HG03064 (cell line): Measurements from ENCODE around the gene CCDC124.

Experiments used
- ATAC-seq: cut with Tn5 transposase; IDR thresholded peaks from one replicate; pipeline ENCODE4 v1.9.1; 2021; ENCODE audit warnings: low read depth; ENCODE audit not compliant: unreplicated experiment

Gene CCDC124

GRCh38 chr19:17933414-17934129, 757 bp downstream of the CCDC124 start:
- ATAC-seq = no peak

DNA sequence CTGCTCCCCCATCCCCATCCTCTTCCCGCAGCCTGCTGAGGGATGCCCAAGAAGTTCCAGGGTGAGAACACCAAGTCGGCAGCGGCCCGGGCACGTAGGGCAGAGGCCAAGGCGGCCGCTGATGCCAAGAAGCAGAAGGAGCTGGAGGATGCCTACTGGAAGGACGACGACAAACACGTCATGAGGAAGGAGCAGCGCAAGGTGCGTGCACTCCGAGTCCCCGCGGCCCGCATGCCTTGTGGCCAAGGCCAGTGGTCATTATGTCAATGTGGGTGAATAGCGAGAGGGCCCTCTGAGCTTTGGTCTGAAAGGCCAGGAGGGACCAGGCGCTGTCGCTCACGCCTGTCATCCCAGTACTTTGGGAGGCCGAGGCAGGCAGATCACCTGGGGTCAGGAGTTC, 3.6 kb downstream of the CCDC124 start:
- ATAC-seq = no peak

GRCh38 chr19:17937371-17937900, 4.6 kb downstream of the CCDC124 start:
- no peak for ATAC-seq

GRCh38 chr19:17938092-17938845, 5.5 kb downstream of the CCDC124 start:
- ATAC-seq = no peak

DNA sequence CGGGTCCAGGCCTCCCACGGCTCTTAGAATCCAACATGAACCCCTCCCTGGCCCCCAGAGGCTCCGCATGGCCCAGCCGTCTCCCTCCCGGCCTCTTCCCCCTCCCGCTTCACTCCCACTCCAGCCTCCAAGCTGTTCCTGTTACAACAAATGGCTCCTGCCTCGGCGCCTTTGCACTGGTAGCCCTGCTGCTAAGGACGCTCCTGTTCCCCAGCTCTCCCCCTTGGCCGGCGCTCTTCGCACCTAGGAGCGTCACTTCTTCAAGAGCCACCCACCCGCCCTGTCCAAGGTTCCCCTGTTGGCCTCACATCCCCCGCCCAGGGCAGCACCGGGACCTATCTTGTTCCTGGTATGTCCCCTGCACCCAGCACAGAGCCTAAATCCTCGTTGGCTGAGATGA, 9.4 kb downstream of the CCDC124 start:
- no peak for ATAC-seq

DNA sequence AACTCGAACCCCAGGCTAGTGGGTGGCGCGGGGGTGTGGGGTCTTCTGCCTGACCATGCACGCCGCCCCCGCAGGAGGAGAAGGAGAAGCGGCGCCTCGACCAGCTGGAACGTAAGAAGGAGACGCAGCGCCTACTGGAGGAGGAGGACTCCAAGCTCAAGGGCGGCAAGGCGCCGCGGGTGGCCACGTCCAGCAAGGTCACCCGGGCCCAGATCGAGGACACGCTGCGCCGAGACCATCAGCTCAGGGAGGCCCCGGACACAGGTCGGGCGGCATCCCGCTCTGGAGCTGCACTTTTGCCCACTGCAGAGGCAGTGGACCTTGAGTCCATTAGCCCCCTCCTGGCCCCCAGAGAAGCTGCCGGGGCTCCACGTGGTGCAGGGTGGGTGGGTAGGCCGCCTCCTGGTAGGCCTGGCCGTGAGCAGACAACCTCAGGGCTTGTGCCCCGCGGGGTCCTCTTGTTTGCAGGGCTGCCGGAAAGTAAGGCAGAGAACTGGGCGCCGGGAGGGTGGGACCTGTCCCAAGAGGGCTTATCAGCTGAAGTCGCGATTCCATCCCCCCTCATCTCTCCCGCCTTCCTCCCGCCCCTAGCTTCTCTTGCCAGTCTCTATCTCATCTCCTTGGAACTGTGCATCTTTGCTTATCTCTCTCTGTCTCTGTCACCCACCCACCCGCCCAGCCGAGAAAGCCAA, 9.9 kb downstream of the CCDC124 start:
- ATAC-seq = no peak

- no peak for ATAC-seq
Measured at GRCh38 chr19:17943274-17944221, 10.7 kb downstream of the CCDC124 start.

- no peak for ATAC-seq
Measured at GRCh38 chr19:17944301-17944700, 11.5 kb downstream of the CCDC124 start.

- ATAC-seq = no peak
Measured at GRCh38 chr19:17946965-17947784, 14.4 kb downstream of the CCDC124 start.

DNA sequence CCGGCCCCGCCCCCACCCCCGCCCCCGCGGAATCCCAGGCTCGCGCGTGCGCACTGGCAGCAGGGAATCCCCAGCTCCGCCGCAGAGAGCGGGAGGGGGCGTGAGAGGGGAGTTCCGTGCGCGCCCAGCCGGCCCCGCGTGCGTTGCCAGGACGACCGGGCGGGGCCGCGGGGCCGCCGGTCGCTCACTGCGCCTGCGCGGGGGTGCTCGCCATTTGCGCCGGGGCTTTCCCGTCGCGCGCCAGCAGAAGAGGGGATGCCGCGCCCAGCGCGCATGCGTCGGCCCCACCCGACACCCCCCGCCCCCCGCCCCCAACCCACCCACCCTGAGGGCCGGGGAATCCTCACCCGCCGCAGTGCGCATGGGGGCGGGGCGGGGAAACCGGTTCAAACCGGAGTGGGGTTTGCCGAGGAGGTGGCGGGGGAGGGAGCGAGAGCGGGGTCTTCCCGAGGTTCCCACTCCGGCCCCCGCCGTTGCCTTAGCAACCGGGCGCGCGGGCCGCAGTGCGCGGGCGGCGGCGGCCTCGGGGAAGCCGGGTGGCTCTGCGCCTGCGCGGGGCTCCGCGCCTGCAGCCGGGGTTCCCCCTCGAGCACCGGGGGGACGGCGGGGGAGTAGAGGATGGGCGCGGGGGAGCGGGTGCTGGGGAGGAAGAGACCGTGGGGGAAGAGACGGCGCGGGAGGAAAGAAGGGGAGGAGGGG, 15.1 kb downstream of the CCDC124 start:
- ATAC-seq = no peak

DNA sequence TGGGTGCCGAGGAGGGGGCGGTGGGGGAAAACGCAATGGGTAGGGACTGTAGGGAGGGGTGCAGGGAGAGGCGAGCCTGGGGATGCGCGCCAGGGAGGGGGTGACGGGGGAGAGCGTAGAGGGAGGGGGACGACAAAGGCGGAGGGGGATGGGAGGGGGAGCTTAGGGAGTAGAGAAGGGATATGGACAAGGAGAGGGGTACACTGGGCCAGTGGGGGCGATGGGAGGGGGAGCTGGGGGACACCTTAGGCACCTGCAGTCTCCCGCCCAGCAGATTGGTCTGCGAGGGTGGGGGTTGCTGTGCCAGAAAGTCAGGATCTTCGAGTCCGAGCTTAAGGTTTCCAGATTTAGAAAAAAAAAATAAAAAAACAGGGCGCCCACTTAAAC, 15.7 kb downstream of the CCDC124 start:
- no peak for ATAC-seq

DNA sequence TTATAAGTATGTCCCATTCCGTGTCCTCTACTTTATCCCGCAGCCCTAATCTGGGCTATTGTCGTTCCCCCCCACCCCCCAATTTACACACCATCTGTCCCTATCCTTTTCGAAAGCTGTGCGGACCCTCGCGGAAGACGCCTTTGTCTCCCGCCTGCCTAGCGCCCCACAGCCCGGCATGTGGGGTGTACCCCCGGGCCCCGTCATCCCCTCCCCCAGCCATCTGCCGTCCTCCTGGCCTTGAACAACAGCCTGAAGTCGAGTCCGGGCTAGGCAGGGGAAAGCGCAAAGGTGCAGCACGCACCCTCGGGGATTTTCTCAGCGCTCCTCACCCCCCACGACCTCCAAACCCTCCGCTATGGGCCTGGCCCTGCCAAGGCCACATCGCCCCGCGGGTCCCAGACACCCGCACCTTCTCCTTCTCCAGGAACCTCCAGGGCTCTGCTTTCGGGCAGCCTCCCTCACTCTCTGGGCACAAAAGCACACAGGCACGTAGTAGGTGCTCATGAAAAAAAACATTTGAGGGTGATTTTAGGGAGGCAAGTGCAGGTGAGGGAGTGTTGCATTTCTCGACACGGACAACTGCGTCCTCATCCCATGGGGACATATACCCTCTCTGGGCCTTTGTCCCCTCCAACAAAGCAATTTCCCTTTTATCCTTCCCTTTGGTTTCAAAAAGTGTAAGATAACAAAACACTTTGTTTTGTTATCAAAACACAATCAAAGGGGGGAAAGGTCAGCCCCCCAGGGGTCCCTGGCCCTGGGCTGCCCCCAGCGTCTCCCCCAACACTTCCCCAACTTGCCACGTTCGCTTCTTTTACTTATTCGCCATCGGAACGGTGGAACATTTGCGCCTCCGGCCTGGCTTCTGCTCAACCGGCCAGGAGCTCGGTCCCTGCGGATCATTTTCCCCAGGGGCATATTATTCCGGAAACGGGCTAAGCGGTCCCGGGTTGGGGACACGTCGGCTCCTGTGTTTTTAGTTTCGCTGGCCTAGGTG, 16.4 kb downstream of the CCDC124 start:
- no peak for ATAC-seq

- no peak for ATAC-seq
Measured at GRCh38 chr19:17949956-17950309, 17.1 kb downstream of the CCDC124 start.

- no peak for ATAC-seq
Measured at GRCh38 chr19:17950310-17951156, 17.7 kb downstream of the CCDC124 start.

GRCh38 chr19:17951157-17951989, 18.6 kb downstream of the CCDC124 start:
- ATAC-seq = no peak
